Stimulated activated naive CD4-positive, alpha-beta T cell (primary cell): ENCODE measurements around the gene CFAP69.
"Not testable (repeated sequence)": the region's sequence is repeated elsewhere in the genome, so short reads cannot be mapped to it uniquely, and the experiment has no call there.

ENCODE experiments used
- DNase-seq, 6 experiments: peaks; one replicate each; lab custom pipeline; 2025; lab: John Stamatoyannopoulos, UW

Gene CFAP69

GRCh38 chr7:90345595-90346335 lies 100.8 kb downstream of the CFAP69 start:
- no peak for DNase-seq

- DNase-seq = peak; percentile 87 to 95 (median 92)
Measured at GRCh38 chr7:90346336-90347125, 101.6 kb downstream of the CFAP69 start, which contains the start of gene GTPBP10. GTPBP10 (plus strand) TSS chr7:90346716; CDS start chr7:90346742, 26 bp downstream.

GRCh38 chr7:90347759-90348158 lies 102.8 kb downstream of the CFAP69 start:
- DNase-seq = no peak

- no peak for DNase-seq
Measured at GRCh38 chr7:90349305-90349704, 104.3 kb downstream of the CFAP69 start.

- DNase-seq = not testable (repeated sequence)
Measured at GRCh38 chr7:90350032-90350431, 105.1 kb downstream of the CFAP69 start.

GRCh38 chr7:90351987-90352386 lies 107.0 kb downstream of the CFAP69 start:
- DNase-seq = no peak
